ENCODE results near the gene BST2. TPM values are rescaled to one million over a fixed set of nuclear protein-coding genes. Genes with fewer than 3 reads are reported as not detected.

Gene BST2
- total RNA-seq = 64.1 TPM

GRCh38 chr19:17405250-17406045 is at the start of gene BST2:
Gene BST2, minus strand, starts transcription at chr19:17405630. Its CDS starts 55 bp downstream, at chr19:17405575.

GRCh38 chr19:17448131-17448967 is 42.9 kb upstream of the BST2 start, which contains the start of gene TMEM221:
Gene TMEM221, minus strand, starts transcription at chr19:17448668. Its CDS starts 206 bp downstream, at chr19:17448462.

GRCh38 chr19:17419621-17420474 is 14.4 kb upstream of the BST2 start, which contains the start of gene MVB12A:
Gene MVB12A, plus strand, starts transcription at chr19:17420047. Its CDS starts 89 bp downstream, at chr19:17420136.

DNA sequence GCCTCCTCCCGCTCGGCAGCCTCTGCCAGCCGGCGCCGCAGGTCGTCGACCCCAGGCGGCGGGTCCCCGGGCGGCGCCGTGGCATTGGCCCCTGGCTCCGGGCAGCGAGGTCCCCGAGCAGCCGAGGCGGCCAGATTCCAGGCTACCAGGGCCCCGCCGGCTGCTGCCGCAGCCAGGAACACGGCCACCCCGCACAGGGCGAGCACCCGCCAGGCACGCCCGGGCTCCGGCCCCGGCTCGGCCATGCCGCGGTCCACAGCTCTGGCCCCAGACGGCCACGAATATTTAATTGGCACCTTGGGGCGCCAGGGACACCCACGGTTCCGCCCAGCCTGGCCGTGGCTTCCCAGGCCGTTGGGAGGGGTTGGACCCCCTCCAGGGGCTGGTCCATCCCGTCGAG is 11.5 kb downstream of the BST2 start, which contains the start of gene CCDC194:
CCDC194 (minus strand) TSS at position 283 of the 400 bp plus-strand sequence; CDS start at position 245, 38 bp downstream.

DNA sequence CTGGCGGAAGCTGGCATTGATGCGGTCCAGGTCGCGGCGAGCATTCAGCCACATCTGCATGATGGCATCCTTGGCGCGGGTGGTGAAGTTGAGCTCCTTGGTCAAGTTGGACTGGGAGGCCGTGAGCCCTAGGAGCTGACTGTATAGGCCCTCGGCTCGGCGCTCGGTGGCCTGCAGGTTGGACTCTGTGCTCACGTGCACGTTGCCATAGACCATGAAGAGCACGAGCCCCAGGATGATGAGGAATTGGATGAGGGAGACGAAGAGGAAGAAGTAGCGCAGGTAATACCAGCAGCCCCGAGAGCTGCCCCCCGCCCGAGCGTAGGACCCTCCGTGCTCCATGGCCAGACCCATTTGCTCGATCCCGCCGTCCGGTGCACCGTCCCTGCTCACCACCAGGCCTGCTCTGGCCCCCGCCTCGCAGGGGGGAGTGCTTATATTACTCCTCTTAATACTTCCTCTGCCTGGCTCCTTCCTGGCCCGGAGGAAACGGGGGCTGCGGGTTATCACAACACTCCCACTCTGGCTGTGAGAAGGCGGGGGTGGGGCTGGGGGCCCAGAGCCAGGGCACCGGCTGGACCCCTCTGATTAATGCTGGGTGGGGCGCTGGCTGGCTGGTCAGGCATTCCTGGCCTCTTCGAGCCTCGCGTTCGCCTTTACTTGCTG is 28.4 kb downstream of the BST2 start, which contains the start of gene PLVAP:
PLVAP (minus strand) TSS at position 408 of the 666 bp plus-strand sequence; CDS start at position 354, 54 bp downstream.

Other genes starting within 250 kb of the BST2 start
- gene USE1, start 190.3 kb downstream of the BST2 start, total RNA-seq = 18.3 TPM
- 11.0 TPM for gene OCEL1, start 179.4 kb downstream of the BST2 start, total RNA-seq
- gene NR2F6, start 159.7 kb downstream of the BST2 start, total RNA-seq = 53.7 TPM
- 9.8 TPM for gene USHBP1, start 140.9 kb downstream of the BST2 start, total RNA-seq
- gene BABAM1, start 138.2 kb downstream of the BST2 start, total RNA-seq = 60.1 TPM
- gene ANKLE1, start 123.7 kb downstream of the BST2 start, total RNA-seq = 2.6 TPM
- 18.3 TPM for gene ABHD8, start 102.2 kb downstream of the BST2 start, total RNA-seq
- gene MRPL34, start 99.8 kb downstream of the BST2 start, total RNA-seq = 42.7 TPM
- 19.2 TPM for gene DDA1, start 96.1 kb downstream of the BST2 start, total RNA-seq
- gene ANO8, start 70.8 kb downstream of the BST2 start, total RNA-seq = 12.3 TPM
- 36.7 TPM for gene GTPBP3, start 68.1 kb downstream of the BST2 start, total RNA-seq
- gene PLVAP, start 28.3 kb downstream of the BST2 start, total RNA-seq = 157 TPM
- 0.41 TPM for gene CCDC194, start 11.4 kb downstream of the BST2 start, total RNA-seq
- 69.9 TPM for gene MVB12A, start 14.4 kb upstream of the BST2 start, total RNA-seq
- 1.5 TPM for gene TMEM221, start 43.0 kb upstream of the BST2 start, total RNA-seq
- gene NXNL1, start 55.3 kb upstream of the BST2 start, total RNA-seq = not detected
- gene SLC27A1, start 64.9 kb upstream of the BST2 start, total RNA-seq = 32.3 TPM
- gene PGLS, start 106.0 kb upstream of the BST2 start, total RNA-seq = 63.8 TPM
- 49.6 TPM for gene COLGALT1, start 150.0 kb upstream of the BST2 start, total RNA-seq